ENCODE results near the gene CCDC85B.
"Not testable (repeated sequence)": the region's sequence is repeated elsewhere in the genome, so short reads cannot be mapped to it uniquely, and the experiment has no call there.

CCDC85B gene

GRCh38 chr11:65887723-65888162 lies 2.7 kb upstream of the CCDC85B start:
- DNase-seq: no peak

GRCh38 chr11:65888163-65888814 lies 2.2 kb upstream of the CCDC85B start, which contains the start of gene FIBP:
FIBP (minus strand) TSS chr11:65888471; CDS start chr11:65888418, 53 bp downstream.
- DNase-seq: peak; percentile 95 to 97

GRCh38 chr11:65891219-65892136 lies 1.0 kb downstream of the CCDC85B start:
- DNase-seq: no peak

GRCh38 chr11:65892137-65892540 lies 1.7 kb downstream of the CCDC85B start:
- not testable (repeated sequence) for DNase-seq

GRCh38 chr11:65892661-65893317 lies 2.3 kb downstream of the CCDC85B start:
- no peak for DNase-seq

- DNase-seq: no peak
These were observed 3.6 kb downstream of the CCDC85B start for GRCh38 chr11:65894034-65894591.

- no peak for DNase-seq
These were observed 5.1 kb downstream of the CCDC85B start for GRCh38 chr11:65895482-65895981.

- no peak for DNase-seq
These were observed 5.8 kb downstream of the CCDC85B start for GRCh38 chr11:65896034-65896999.

- DNase-seq: no peak
These were observed 6.6 kb downstream of the CCDC85B start for GRCh38 chr11:65897020-65897471.

GRCh38 chr11:65898656-65899355 lies 8.3 kb downstream of the CCDC85B start:
- DNase-seq: no peak

GRCh38 chr11:65899356-65900124 lies 9.1 kb downstream of the CCDC85B start:
- peak in 1 of 2 donors; percentile 72 for DNase-seq

- peak; percentile 89 to 92 for DNase-seq
These were observed 9.8 kb downstream of the CCDC85B start, which contains the start of gene FOSL1 for GRCh38 chr11:65900125-65900898. FOSL1 (minus strand) TSS chr11:65900388; CDS start chr11:65900339, 49 bp downstream.

GRCh38 chr11:65900899-65901180 lies 10.4 kb downstream of the CCDC85B start:
- DNase-seq: no peak

- DNase-seq: no peak
These were observed 12.6 kb downstream of the CCDC85B start for GRCh38 chr11:65903068-65903481.

- no peak for DNase-seq
These were observed 13.2 kb downstream of the CCDC85B start for GRCh38 chr11:65903715-65904114.

GRCh38 chr11:65906602-65907001 lies 16.1 kb downstream of the CCDC85B start:
- DNase-seq: no peak

GRCh38 chr11:65907878-65908277 lies 17.4 kb downstream of the CCDC85B start:
- DNase-seq: no peak

- DNase-seq: no peak
These were observed 21.5 kb downstream of the CCDC85B start for GRCh38 chr11:65911682-65912568.
